Astrocyte of the spinal cord (primary cell): ENCODE results near the gene OSBPL3.

Source experiments
- DNase-seq: peaks from one replicate; pipeline ENCODE4 v3.0.0; 2011; ENCODE audit warnings: low read depth, low spot score
- H3K4me3 ChIP-seq: 2 replicates; pipeline ENCODE4 v1.5.1; 2011; ENCODE audit warnings: low read depth, mild to moderate bottlenecking, low read length, moderate library complexity
- CTCF ChIP-seq: IDR thresholded peaks from 2 replicates; pipeline ENCODE4 v1.5.1; 2012; ENCODE audit warnings: low read depth, mild to moderate bottlenecking, low read length, inconsistent platforms
- in situ Hi-C: cut with HindIII; loops from 2 replicates; pipeline ENCODE4 v1.10.0; 2017; ENCODE audit warnings: low sequenced_read_pairs

The OSBPL3 gene

DNA sequence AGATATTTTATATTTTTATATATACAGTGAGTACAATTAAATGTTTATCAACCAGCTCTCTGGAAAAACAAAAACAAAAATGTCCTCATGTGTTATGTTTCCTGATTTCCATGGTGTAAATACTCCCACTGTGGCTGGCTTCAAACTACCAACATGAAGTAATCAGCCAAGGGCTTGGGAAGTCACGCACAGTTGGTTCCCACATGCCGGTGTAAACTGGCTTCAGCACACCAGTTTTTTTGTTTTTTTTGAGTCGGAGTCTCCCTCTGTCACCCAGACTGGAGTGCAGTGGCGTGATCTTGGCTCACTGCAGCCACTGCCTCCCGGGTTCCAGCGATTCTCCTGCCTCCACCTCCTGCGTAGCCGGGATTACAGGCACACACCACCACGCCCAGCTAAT, 11.8 kb downstream of the OSBPL3 start:
- TF ChIP-seq CTCF = no peak
- no peak overlapping the region for H3K4me3 ChIP-seq
- in situ Hi-C loops = no loop called here
- no peak for DNase-seq

DNA sequence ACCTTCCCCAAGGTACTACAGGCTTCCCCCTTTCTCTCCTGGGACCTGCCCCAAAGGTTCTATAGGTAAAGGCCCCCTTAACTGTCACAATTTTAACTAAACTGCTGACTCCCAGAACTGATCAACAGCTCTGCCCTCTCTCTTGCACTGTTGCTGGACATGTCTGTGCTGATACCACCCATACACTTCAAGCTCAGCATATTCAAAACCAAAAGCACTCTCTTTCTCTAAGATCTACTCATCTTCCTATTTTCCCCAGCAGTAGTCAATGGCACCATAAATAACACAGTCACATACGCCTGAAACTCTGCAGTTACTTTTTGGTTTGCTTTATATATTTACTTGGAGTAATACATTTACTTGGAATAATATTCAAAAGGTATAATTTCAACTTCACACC, 12.3 kb downstream of the OSBPL3 start:
- TF ChIP-seq CTCF = no peak
- in situ Hi-C loops = no loop called here
- DNase-seq = no peak
- H3K4me3 ChIP-seq = no peak overlapping the region

GRCh38 chr7:24966802-24967201, 13.2 kb downstream of the OSBPL3 start:
- no peak overlapping the region for H3K4me3 ChIP-seq
- DNase-seq = no peak
- in situ Hi-C loops = no loop called here
- no peak for TF ChIP-seq CTCF

DNA sequence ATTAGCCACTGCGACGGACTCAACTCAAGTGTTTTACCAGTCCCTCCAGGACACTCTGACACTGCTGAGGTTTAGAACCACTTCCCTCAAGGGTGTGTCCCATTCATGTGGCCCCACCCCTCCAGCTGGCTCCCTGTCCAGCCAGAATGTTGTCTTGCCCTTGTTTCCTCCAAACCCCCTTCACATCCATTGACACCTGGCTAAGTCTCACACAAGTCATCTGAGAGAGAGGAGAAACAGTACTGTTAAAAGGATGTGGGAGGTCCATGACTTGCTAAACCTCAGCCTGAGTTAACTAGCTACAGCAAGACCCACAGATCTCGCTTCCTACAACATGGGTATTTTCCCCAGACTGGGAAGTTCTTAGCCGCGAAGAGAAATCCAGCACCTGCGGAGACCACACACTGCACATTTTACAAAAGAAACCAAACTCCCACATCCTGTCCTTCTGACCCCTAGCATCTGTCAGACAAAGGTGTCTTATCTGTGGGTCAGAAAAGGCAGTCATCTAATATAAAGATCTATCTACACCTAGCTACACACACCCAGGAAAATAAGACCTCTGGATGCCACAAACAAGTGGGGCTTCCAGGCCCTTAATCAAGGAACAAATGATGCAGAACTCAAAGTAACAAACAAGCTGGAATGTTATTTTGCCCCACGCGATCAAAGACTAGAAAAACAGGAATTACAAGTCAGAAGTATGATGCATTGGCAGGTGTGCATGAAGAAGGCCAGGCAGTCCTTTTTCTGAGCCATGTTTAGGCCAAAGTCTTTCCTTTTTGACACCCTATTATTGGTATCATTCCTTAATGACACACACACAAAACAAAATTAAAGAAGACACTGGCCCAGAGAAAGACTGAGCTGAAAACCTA, 13.9 kb downstream of the OSBPL3 start:
- no peak for DNase-seq
- H3K4me3 ChIP-seq = no peak overlapping the region
- TF ChIP-seq CTCF = no peak
- in situ Hi-C loops = no loop called here

GRCh38 chr7:24964191-24964590, 15.8 kb downstream of the OSBPL3 start:
- no peak for DNase-seq
- no peak for TF ChIP-seq CTCF
- H3K4me3 ChIP-seq = no peak overlapping the region
- in situ Hi-C loops = no loop called here

DNA sequence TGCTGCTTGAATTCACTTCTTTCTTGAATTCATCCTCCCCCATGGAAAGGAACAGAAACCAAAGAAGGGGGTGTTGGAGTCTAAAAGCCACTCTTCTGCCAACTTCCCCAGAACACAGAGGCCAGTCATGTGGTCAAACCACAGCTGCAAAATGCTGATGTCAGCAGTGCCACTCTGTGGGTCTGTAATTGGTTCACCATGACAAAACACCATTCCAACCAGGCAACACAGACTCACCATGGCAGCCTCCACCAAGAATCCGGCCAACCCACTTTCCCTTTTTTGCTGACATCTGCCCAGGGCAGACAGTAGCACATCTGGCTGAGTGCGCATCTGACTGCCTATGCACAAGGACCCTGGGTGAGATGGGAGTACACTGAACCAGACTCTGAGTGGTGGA, 16.8 kb downstream of the OSBPL3 start:
- H3K4me3 ChIP-seq = no peak overlapping the region
- no peak for TF ChIP-seq CTCF
- DNase-seq = peak; percentile 82
- in situ Hi-C loops = no loop called here
